RPMI8226 (cell line): ENCODE data around the gene YAP1.
"Not testable (repeated sequence)": the region's sequence is repeated elsewhere in the genome, so short reads cannot be mapped to it uniquely, and the experiment has no call there.

Experiments used
- DNase-seq: peaks from one replicate; pipeline ENCODE4 v3.0.0-alpha.2; 2015

Gene YAP1

DNA sequence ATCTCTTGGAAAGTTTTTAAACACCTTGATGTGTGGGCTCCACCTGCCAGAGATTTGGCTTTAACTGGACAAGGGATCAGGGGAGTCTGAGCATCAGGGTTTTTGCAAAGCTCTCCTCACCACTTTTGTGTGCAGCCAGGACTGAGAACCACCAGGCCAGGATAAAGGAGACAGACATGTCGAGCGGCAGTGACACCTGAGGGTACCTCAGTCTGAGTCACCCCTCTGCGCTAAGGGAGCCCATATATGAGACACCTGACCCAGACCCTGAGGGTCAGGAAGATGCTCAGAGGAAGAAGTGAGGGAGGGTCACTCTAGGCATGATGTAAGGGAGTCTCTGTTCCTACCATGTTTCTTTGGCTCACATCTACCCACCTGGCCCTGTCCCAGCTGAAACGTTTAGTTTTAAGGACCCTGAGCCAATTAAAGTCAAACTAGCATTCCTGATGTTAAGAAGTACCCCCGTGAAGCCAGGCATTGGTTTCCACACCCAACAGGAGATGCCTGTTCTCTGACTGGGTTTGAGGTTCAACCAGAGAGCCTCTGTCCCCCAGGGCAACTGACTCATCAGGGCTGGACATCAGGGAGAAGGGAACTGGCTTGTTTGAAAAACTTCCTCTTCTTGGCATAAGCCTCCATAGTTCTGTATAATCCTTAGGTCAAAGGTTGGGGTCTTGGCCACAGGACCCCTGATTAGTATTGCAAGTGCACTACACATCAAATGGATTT, 134.6 kb downstream of the YAP1 start:
- DNase-seq: no peak

DNA sequence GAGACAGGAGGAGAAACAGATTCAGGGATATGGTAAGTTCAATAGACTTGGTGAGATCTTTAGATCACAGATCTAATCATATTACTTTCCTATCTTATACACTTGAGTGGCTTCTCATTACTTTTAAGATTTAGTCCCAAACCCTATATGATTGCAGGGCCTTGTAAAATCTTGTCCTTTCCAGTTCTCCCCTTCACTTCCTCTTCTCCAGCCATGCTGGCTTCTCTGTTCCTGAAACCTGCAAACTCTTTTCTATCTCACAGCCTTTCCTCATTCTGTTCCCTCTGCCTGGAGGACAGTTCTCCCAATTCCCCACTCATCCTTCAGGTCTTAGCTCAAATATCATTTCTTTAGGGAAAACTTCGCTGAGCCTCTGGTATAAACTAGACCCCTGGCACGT, 141.2 kb downstream of the YAP1 start:
- DNase-seq: no peak

DNA sequence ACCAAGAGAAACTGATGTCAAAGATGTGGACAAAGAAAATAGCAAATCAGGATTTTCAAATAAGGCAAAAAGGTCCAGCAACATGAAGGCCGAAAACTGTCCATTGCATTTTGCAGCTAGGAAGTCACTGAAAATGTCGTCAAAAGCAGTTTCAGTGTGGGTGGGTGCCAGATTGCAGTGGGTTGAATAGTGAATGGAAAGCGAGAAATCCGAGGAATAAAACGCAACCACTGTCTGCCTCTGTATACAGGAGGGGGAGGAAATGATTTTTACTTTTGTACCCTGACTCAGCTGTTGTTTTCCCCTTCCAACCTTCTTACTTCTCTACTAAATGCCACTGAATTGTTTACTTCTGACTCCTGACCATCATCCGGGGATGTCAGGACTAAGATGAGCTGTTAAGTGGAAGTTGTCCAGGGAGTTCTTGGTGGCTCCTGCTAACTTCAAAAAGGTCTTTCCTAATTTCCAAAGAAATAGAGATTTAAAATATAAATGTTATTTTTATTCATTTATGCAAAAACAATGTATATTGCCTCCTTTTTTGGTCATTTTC, 142.2 kb downstream of the YAP1 start:
- DNase-seq: no peak

DNA sequence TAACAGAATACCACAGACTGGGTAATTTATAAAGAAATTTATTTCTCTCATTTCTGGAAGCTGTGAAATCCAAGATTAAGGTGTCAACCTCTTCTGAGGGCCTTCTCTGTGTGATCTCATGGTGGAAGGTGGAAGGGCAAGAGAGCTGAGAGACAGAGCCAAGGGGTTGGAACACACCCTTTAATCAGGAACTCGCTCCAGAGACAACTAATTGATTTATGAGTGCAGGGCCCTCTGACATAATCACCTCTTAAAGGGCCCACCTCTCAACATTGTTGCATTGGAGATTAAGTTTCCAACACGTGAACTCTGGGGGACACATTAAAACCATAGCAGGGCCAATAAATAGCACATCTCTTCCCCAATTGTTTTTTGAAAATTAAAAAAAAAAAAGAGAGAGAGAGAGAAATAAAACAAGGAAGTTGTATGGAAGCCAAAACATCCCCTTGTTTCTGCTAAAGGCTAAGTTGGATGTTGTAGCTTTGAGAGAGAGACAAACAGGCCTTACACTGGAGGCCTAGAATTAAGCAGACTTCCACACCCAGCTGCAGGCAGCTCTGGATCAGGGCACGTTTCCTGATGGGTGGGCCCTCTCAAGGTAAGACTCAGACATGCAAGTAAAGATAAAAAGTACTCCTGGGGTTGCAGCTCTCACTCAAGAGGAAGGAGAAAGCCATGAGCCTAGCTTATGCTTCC, 142.9 kb downstream of the YAP1 start:
- DNase-seq: no peak

DNA sequence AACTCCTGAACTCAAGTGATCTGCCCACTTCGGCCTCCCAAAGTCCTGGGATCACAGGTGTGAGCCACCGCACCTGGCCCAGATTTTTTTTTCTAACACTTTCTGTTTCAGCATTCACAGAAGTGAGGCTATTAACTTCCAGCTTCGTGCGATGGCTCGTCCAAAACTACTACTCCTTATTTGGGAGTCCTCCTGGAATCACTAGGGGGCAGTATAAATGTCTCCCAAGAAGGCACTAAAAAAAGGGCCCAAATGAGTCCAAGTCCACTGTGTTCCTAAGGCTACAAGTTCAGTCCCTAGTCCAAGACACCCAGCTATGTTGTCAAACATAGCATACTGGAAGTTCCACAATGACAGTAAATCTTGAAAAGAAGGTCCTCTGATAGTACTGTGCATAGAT, 143.8 kb downstream of the YAP1 start:
- DNase-seq: no peak

DNA sequence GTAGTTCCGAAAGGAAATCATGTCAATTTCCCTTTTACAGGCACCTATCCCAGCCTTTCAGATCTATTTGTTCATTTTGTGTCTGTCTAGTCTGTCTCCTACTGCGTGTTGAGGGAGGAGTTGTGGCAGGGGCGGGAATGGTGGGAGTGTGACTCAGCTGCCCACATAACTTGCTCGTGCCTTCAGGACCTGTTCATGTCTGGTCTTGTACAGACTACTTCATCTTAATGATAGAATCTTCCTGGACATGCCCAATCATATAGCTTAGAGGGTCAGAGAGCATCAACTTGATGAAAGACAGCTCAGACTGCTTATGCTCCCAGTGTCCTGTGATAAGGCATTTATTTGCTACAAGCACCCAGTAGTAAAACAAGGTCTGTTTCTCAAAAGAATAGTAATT, 146.0 kb downstream of the YAP1 start:
- no peak for DNase-seq

DNA sequence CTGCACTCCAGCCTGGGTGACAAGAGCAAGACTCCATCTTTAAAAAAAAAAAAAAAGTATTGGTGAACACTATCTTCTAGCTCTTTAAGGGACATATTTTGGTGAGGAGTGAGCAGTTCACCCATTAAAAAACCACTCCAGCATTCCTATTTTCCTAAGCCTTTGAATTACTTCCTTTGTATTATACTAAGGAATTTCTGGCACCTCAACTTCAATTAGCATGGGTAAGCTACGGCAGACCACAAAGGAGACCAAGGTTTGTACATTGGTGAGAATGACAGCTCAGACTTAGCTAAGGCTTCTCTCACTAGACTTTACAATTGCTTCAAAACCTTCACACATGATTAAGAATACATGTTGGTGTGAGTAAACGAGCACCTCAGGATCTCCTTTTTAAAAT, 150.0 kb downstream of the YAP1 start:
- no peak for DNase-seq

DNA sequence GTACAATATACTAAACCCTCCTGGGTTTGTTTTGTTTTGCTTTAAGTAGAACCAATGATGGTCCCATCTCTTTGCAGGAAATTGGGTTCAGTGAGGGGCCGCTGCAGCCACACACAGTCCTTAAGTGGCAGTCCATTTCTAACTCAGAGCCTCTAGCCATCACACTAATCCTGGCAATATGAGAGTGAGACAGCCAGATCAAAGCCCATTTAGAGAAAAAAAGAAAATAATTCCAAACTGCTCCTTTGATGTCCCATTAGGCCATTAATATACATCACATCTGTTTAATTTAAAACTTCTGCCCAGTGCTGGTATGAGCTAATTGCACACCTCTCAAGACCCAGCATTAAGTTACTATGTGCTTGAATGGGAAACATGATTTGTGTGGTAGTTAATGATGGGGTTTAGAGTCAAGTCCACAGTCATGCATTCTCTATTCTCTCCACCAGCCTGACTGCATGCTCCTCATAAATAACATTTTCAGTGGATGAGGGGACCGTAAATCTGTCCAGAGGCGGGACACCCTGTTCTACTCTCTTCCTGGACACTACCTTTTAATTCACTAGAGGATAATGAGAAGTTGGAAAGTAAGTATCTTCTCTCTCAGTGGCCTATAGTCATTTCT, 153.2 kb downstream of the YAP1 start:
- DNase-seq: no peak

DNA sequence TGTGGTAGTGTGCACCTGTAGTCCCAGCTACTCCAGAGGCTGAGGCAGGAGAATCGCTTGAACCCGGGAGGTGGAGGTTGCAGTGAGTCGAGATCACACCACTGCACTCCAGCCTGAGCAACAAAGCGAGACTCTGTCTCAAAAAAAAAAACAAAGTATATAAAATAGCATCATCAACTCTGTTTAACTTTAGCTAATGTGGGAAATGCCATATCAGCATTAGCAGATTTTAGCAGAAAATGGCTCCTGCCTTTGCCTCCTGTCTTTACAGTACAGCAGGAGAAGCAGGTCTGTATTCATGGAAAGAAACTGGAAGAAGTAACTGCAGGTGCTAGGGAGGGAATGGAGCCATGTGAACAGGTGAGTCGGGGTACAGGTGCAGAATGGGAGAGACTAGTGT, 154.5 kb downstream of the YAP1 start:
- DNase-seq: not testable (repeated sequence)

DNA sequence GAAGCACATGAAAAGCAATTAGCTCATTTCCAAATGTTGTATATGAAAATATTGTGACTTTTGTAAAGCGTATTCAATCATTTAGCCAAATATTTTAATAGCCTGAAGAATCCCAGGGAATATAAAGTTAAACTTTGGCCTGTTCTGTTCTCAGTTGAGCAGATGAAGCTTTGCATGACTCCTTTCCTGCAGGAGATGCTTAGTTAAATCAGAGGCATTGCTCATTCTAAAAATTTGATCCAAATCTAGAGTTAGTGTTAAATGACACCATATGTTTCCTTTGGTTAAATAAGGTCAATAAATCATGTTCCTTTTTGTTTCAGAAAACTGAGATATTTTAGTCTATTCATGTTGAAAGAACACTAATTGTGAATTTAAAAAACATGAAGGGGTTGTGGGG, 155.9 kb downstream of the YAP1 start:
- no peak for DNase-seq

DNA sequence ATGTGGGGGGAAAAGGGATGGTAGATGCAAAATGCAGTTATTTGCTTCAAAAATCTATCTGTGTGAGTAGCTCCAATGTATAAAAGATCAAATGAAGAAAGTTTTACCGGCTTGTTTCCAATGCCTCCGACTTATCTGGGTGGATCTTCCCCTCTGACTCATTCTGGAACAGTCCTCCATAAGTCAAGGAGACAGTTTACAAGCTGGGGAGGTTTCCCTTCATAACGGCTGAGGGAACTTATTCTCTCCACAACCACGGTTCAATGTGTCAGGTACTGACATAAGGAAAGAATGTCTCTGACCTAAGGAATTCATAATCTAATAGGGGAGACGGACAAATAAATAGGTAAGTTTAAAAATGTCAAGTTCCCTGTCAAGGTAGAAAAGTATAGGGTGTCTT, 157.4 kb downstream of the YAP1 start:
- no peak for DNase-seq

DNA sequence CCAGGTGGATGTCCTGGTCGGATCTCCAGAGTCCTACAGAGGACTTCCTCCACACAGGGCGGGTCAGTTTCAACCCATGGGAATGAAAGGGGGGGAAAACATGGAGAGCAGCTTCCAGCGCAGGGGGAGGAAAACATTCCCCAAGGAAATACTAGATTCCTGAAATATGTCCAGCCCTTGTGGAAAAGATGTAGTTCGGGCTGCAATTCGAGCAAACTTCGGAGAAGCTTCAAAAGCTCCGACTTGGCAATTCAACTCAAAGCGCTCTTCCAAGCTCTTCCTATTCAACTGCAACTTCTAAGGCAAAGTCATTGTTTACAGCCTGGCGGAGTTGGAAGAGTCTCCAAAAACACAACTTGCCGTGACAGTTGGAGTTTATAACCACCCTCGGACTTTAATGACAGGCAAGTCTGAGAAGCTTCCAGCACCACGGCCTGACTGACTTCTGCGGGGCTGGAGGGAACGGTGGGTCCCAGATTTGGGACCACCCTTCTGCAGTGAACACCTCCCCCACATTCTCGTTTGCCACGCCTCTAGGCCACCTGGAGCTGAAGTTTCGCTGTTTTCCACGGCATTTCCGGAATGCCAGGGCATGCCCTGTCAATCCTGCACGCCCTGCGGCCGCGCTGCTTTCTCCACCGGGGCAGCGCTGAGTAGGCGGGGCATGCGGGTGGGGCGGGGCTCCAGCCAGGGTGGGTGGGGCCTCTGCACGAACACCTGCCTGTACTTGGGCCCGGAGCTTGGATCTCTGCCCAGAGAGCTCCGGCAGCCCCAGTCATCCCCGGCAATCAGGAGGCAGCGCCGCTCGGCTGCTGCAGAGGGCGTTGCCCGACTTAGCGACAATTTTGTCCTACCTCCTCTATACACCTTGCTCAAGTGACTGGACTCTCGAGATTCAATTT, 158.1 kb downstream of the YAP1 start:
- peak; percentile 92 for DNase-seq

DNA sequence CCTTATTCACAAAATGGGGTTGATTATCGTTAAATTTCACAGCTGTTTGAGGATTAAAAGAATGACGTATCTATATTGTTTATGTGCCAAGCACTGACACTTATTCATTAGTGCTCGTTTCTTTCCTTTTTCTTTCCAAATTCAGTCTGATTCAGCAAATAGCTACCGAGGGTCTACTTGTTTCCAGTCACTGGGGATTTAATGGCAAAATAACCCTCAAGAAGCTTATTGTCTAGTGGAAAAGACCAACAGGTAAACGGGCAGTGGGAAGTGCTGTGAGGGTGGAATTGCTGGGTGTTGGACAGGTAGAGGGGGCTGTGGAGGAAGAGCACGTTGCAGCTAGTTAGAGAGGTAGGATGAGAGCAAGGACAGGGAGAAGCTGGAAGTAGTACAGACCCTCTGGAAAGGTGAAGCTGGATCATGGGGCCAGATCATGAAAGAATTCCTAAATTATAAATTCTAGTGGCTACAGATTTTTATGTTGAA, 158.8 kb downstream of the YAP1 start:
- no peak for DNase-seq

DNA sequence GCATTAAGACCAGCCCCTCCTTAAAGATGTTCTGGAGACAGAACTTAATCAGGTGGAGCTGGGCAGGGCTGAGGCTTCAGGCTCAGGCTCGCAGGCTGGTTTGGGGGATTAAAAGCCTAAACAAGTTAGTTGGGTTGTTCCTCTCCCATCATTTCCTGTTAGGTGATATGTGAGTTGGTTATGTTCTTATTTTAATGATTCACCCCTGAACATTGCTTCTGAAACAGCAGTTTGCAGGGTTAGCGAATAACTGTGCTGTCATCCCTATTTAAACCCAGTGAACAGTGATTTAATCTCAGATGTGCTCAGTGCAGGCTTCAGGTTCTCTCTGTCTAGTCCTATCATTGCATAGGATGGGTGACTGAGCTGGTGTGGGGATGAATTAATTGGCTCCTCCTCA, 159.7 kb downstream of the YAP1 start:
- no peak for DNase-seq

DNA sequence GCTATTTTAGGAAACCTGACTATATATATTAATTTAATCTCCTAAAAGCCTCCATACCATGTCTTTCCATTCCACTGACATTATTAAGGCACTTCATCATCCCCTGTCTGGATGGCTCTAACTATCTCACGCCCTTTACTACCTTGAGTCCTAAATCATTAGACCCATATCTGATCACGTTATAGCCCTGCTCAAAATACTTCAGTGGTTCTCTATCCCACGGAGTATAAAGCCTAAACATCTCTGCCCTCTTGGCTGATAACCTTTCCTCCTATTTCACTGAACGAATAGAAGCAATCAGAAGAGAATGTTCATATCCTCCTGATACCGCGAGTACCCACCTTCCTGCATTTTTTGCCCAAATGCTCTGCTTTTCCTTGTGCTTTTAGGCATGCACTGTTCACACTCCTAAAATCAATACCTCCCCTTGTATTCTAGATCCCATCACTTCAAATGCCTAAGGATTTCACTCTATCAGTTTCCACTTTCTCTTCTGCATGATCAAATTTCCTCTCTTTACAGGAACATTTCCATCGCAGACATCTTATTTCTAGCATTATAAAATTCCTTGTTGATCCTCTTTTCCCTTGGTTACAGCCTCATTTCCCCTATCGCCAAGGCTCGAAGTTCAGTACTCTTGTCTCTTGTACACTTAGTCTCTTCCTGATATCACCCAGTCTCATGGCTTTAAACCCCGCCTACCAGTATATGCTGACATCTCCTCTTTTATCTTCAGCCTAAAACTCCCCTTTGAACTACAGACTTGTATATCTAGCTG, 162.0 kb downstream of the YAP1 start:
- DNase-seq: no peak

DNA sequence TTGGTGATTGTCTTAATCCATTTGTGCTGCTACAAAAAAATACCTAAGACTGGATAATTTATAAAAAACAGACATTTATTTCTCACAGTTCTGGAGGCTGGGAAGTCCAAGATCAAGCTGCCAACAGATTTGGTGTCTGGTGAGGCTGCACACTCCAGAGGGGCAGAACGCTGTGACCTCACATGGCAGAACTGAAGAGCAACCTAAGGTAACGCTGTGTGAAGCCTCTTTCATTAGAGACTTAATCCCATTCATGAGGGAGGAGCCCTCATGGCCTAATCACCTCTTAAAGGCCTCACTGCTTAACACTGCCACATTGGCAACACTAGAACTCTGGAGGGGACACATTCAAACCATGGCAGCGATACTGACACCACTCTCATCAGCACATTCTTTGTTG, 164.4 kb downstream of the YAP1 start:
- no peak for DNase-seq

DNA sequence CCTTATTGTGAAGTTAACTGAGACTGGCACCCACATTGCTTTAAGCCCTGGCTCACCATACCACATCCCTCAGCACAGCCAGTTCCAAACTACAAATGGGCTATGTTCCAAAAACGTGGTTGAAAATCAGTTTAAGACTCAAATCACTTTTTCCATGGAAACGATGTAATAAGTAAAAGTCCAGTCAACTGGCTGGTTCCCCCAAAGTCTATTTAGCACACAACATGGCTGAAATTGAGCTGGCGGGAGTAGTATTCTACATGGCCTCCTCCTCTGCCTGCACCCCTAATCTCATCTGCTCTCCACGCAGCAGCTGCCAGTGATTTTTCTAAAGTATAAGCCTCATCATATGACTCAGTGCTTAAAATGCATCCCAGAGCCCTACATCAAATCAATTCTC, 166.1 kb downstream of the YAP1 start:
- DNase-seq: no peak

DNA sequence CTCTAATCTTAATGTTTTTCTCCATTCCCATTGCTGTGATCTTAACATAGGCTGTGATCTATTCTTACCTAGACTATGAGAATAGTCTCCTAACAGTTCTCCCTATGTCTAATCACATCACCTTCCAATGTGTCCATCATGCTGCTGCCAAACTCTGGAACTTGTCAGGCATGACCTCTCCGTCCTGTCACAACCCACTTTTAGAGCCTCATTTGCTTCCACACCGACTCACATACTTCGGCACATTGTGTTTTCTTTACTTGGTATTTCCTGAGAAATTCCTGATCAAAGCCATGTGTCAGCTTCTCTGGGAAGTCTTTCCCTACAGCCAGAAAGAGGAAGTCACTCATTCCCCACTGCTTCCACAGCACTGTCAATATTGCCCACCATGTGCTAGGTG, 166.5 kb downstream of the YAP1 start:
- no peak for DNase-seq

DNA sequence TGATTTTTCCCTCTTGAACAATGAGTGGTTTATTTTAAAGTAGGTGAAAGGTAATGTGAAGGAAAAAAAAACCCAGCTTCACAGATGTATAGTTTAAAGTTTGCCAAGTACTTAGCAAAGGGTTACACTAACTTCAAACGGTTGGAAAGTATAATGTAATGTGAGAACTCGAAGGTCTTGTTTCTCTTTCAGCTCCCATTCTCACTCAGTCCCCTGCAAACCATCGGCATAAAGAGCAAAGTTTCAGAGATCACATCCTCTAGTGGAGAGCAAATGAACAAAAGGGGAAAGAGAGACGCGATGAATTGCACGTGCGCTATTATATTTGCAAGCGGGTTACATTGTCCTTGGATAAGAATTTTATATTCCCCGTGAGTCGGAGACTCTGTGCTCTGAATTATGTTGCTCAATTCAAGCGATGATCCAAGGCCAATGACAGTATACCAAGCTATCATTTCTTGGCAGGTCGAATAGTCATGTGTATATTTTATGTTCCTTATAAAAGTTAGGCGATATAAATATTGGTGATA, 169.5 kb downstream of the YAP1 start:
- DNase-seq: no peak

DNA sequence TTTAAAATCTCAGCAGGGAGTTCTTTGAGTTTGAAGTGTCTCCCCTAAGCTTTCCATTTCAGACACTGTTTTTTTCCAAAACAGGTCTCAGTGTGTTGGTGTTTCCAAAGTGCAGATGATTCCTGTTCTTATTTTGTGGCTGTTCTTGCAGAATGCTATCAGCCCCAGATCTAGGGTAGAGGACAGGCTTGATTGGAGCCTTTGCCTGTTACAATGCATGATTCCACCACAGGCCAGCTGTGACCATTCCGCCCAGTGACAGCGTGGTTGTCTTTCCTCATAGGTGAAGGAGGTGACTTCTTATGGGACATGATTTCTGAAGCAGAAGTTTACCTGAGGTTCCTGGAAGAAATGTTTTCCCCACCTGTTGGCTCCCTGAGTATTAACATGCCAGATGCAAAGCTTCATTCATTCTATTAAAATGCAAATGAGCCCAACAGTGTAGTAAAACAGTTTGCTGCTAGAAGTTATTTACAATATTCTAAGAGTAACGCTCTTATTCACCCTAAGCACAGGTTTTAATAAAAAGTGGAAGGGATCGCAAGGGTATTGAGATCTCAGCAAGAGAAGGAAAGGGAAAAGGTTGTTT, 170.1 kb downstream of the YAP1 start:
- no peak for DNase-seq
